Breast epithelium (tissue), 4 donors: ENCODE data around the gene SLC13A1. TPM values are rescaled to one million over a fixed set of nuclear protein-coding genes. Genes with fewer than 3 reads are reported as not detected.

Experiments
- DNase-seq, 2 donors: peaks; one replicate each; pipeline ENCODE4 v3.0.0-alpha.2; 2019; ENCODE audit warnings: low spot score in 2 of 2
- H3K27ac ChIP-seq, 2 donors: fragments of 200-600 bp; sonication (generic) in 1 of 2; one replicate each; pipeline ENCODE4 v1.5.1; 2016 to 2019; ENCODE audit warnings: mild to moderate bottlenecking in 1 of 2
- H3K27me3 ChIP-seq, 2 donors: fragments of 200-600 bp; sonication (generic) in 1 of 2; one replicate each; pipeline versions ENCODE4 v1.5.1 to v1.6.0; 2017 to 2019; ENCODE audit warnings: control low read depth in 1 of 2, mild to moderate bottlenecking in 1 of 2
- H3K36me3 ChIP-seq: fragments of 200-600 bp; one replicate; pipeline ENCODE4 v1.5.1; 2019
- H3K4me1 ChIP-seq, 2 donors: fragments of 200-600 bp; sonication (generic); one replicate each; pipeline ENCODE4 v1.5.1; 2016 to 2019; ENCODE audit warnings: control low read depth in 1 of 2
- H3K4me3 ChIP-seq, 3 donors: fragments of 200-600 bp; sonication (generic); 1 replicate in 2 of 3; 2 replicates in 1 of 3; pipeline ENCODE4 v1.5.1; 2016 to 2019; ENCODE audit warnings: mild to moderate bottlenecking in 3 of 3, moderate library complexity in 2 of 3
- H3K9me3 ChIP-seq, 2 donors: fragments of 200-600 bp; sonication (generic) in 1 of 2; one replicate each; pipeline ENCODE4 v1.5.1; 2016 to 2019; ENCODE audit warnings: control low read depth in 1 of 2
- CTCF ChIP-seq, 3 donors: fragments of 450-650 bp; IDR thresholded peaks; one replicate each; pipeline ENCODE4 v1.5.1; 2016 to 2017; ENCODE audit warnings: antibody characterized with exemption in 3 of 3, mild to moderate bottlenecking in 3 of 3, moderate library complexity in 3 of 3
- POLR2A ChIP-seq: fragments of 450-650 bp; IDR thresholded peaks from one replicate; pipeline ENCODE4 v1.6.1; 2016; ENCODE audit warnings: antibody characterized with exemption, mild to moderate bottlenecking, moderate library complexity
- POLR2AphosphoS5 ChIP-seq, 3 donors: sonication (generic); formaldehyde crosslinking; IDR thresholded peaks; one replicate each; pipeline ENCODE4 v1.6.1; 2017; ENCODE audit warnings: antibody characterized with exemption in 3 of 3
- intact Hi-C: fragments of 100-400 bp; cut with DNase I; formaldehyde crosslinking; loops from one replicate; pipeline ENCODE4 v1.15.1; 2023; ENCODE audit warnings: low total_unique reads
- total RNA-seq, 3 donors: library from RNA; depleted of rRNA; stranded (reverse); fragments of >200 nt; gene quantifications; one replicate each; pipeline ENCODE4 v1.1.0, GENCODE V29; 2016

The SLC13A1 gene
- total RNA-seq, 3 donors from 2014 or later: not detected

- Histone ChIP-seq H3K27me3 (no peaks in the 10 kb centered on the region), H3K27ac (no peak overlapping the region), H3K4me1 (no peaks in the 10 kb centered on the region), H3K9me3 (no peaks in the 10 kb centered on the region), H3K4me3 (no peak overlapping the region), H3K36me3 (no peaks in the 10 kb centered on the region)
- intact Hi-C loops: no loop called here
- TF ChIP-seq POLR2A (no peak), POLR2AphosphoS5 (IDR thresholded peaks at IDR 0.05) (no peak), CTCF (IDR thresholded peaks at IDR 0.05) (no peak)
- DNase-seq: no peak
These were observed 67.8 kb downstream of the SLC13A1 start for GRCh38 chr7:123131961-123132360.

GRCh38 chr7:123131556-123131955, 68.2 kb downstream of the SLC13A1 start:
- TF ChIP-seq CTCF (IDR thresholded peaks at IDR 0.05) (no peak), POLR2A (no peak), POLR2AphosphoS5 (IDR thresholded peaks at IDR 0.05) (no peak)
- Histone ChIP-seq H3K4me3 (no peak overlapping the region), H3K9me3 (no peaks in the 10 kb centered on the region), H3K36me3 (no peaks in the 10 kb centered on the region), H3K27ac (no peak overlapping the region), H3K4me1 (no peaks in the 10 kb centered on the region), H3K27me3 (no peaks in the 10 kb centered on the region)
- no peak for DNase-seq
- intact Hi-C loops: no loop called here

GRCh38 chr7:123131140-123131539, 68.6 kb downstream of the SLC13A1 start:
- Histone ChIP-seq H3K9me3 (no peaks in the 10 kb centered on the region), H3K36me3 (no peaks in the 10 kb centered on the region), H3K27me3 (no peaks in the 10 kb centered on the region), H3K27ac (no peak overlapping the region), H3K4me3 (no peak overlapping the region), H3K4me1 (no peaks in the 10 kb centered on the region)
- DNase-seq: no peak
- TF ChIP-seq POLR2AphosphoS5 (IDR thresholded peaks at IDR 0.05) (no peak), CTCF (IDR thresholded peaks at IDR 0.05) (no peak), POLR2A (no peak)
- intact Hi-C loops: no loop called here

- H3K4me3 ChIP-seq: no peak overlapping the region
- intact Hi-C loops: no loop called here
- no peaks in the 10 kb centered on the region for H3K27me3 ChIP-seq
- no peak for DNase-seq
- TF ChIP-seq CTCF (IDR thresholded peaks at IDR 0.05): no peak
- TF ChIP-seq POLR2A: no peak
- TF ChIP-seq POLR2AphosphoS5 (IDR thresholded peaks at IDR 0.05): no peak
- no peak overlapping the region for H3K27ac ChIP-seq
- H3K9me3 ChIP-seq: no peaks in the 10 kb centered on the region
- H3K4me1 ChIP-seq: no peaks in the 10 kb centered on the region
- H3K36me3 ChIP-seq: no peaks in the 10 kb centered on the region
These were observed 73.1 kb downstream of the SLC13A1 start for GRCh38 chr7:123126691-123127090.

GRCh38 chr7:123126171-123126570, 73.6 kb downstream of the SLC13A1 start:
- no peak overlapping the region for H3K27ac ChIP-seq
- intact Hi-C loops: no loop called here
- H3K4me3 ChIP-seq: no peak overlapping the region
- TF ChIP-seq POLR2A (no peak), CTCF (IDR thresholded peaks at IDR 0.05) (no peak), POLR2AphosphoS5 (IDR thresholded peaks at IDR 0.05) (no peak)
- H3K36me3 ChIP-seq: no peaks in the 10 kb centered on the region
- no peak for DNase-seq
- no peaks in the 10 kb centered on the region for H3K9me3 ChIP-seq
- H3K27me3 ChIP-seq: no peaks in the 10 kb centered on the region
- no peaks in the 10 kb centered on the region for H3K4me1 ChIP-seq
